Measurements from ENCODE around the gene ESPN.
"Not testable (repeated sequence)": the region's sequence is repeated elsewhere in the genome, so short reads cannot be mapped to it uniquely, and the experiment has no call there.

The ESPN gene

GRCh38 chr1:6410248-6410893, 14.2 kb upstream of the ESPN start:
- DNase-seq = no peak

GRCh38 chr1:6412896-6413295, 11.7 kb upstream of the ESPN start:
- DNase-seq = no peak

- DNase-seq = no peak
These were observed 10.1 kb upstream of the ESPN start for GRCh38 chr1:6414443-6414844.

- DNase-seq = no peak
These were observed 9.5 kb upstream of the ESPN start for GRCh38 chr1:6414881-6415626.

- no peak for DNase-seq
These were observed 8.3 kb upstream of the ESPN start for GRCh38 chr1:6416295-6416656.

GRCh38 chr1:6416906-6417305, 7.7 kb upstream of the ESPN start:
- no peak for DNase-seq

- DNase-seq = no peak
These were observed 6.5 kb upstream of the ESPN start for GRCh38 chr1:6417961-6418667.

- no peak for DNase-seq
These were observed 5.7 kb upstream of the ESPN start for GRCh38 chr1:6418668-6419396.

- DNase-seq = no peak
These were observed 5.2 kb upstream of the ESPN start for GRCh38 chr1:6419397-6419803.

- no peak for DNase-seq
These were observed 4.6 kb upstream of the ESPN start, which contains the start of gene HES2 for GRCh38 chr1:6419804-6420453. Gene HES2 (minus strand): TSS chr1:6419919. CDS start chr1:6419820, 99 bp downstream.

- no peak for DNase-seq
These were observed 4.0 kb upstream of the ESPN start for GRCh38 chr1:6420454-6421042.

- no peak for DNase-seq
These were observed 3.3 kb upstream of the ESPN start for GRCh38 chr1:6421266-6421665.

- DNase-seq = no peak
These were observed 1.1 kb upstream of the ESPN start for GRCh38 chr1:6423321-6423999.

GRCh38 chr1:6424000-6424565, 493 bp upstream of the ESPN start:
- no peak for DNase-seq

GRCh38 chr1:6425658-6426057, 1.1 kb downstream of the ESPN start:
- no peak for DNase-seq

GRCh38 chr1:6426277-6426971, 1.8 kb downstream of the ESPN start:
- DNase-seq = no peak

GRCh38 chr1:6426972-6427350, 2.4 kb downstream of the ESPN start:
- no peak for DNase-seq

- no peak for DNase-seq
These were observed 3.1 kb downstream of the ESPN start for GRCh38 chr1:6427441-6428390.

- DNase-seq = not testable (repeated sequence)
These were observed 3.9 kb downstream of the ESPN start for GRCh38 chr1:6428453-6428852.
